A673 (cell line): ENCODE measurements around the gene ASTN2. TPM values are rescaled to one million over a fixed set of nuclear protein-coding genes. Genes with fewer than 3 reads are reported as not detected.

Experiments used
- BruUV-seq: library from RNA; stranded (reverse); fragments of 400-500 nt; replicated peaks from 2 replicates; lab custom pipeline; 2021; lab: Mats Ljungman, UMichigan
- CTCF ChIA-PET: fragments of 300-600 bp; sonication (Branson Sonifier 250); formaldehyde crosslinking; loops from one replicate; lab custom pipeline; 2022; ENCODE audit warnings: antibody characterized with exemption; lab: Charles Lee
- POLR2A ChIA-PET: fragments of 300-600 bp; sonication (Branson Sonifier 250); formaldehyde crosslinking; loops from one replicate; lab custom pipeline; 2022; ENCODE audit warnings: antibody characterized with exemption; ENCODE audit not compliant: low non-redundant PET; lab: Charles Lee
- DNase-seq: peaks from one replicate; pipeline ENCODE4 v3.0.0-alpha.2; 2015; ENCODE audit warnings: low spot score
- H3K27ac ChIP-seq: fragments of 200-600 bp; sonication (generic); 2 replicates; pipeline ENCODE4 v1.5.1; 2016; ENCODE audit warnings: mixed run types, low read depth, mild to moderate bottlenecking, mixed read lengths, antibody characterized with exemption, low read length; ENCODE audit not compliant: poor library complexity, severe bottlenecking
- H3K27me3 ChIP-seq: fragments of 200-600 bp; sonication (generic); replicated peaks from 2 replicates; pipeline ENCODE4 v1.6.1; 2017; ENCODE audit warnings: mixed run types, low read depth, mild to moderate bottlenecking, mixed read lengths, antibody characterized with exemption, low read length; ENCODE audit not compliant: insufficient read depth, poor library complexity
- H3K36me3 ChIP-seq: fragments of 200-600 bp; sonication (generic); 2 replicates; pipeline ENCODE4 v1.6.1; 2016; ENCODE audit warnings: mixed run types, mild to moderate bottlenecking, mixed read lengths, antibody characterized with exemption, low read length; ENCODE audit not compliant: insufficient read depth, poor library complexity, severe bottlenecking
- H3K4me1 ChIP-seq: fragments of 200-600 bp; sonication (generic); 2 replicates; pipeline ENCODE4 v1.6.1; 2017; ENCODE audit warnings: mixed run types, mild to moderate bottlenecking, mixed read lengths, antibody characterized with exemption, low read length; ENCODE audit not compliant: insufficient read depth, poor library complexity, severe bottlenecking
- H3K4me3 ChIP-seq: fragments of 200-600 bp; sonication (generic); 2 replicates; pipeline ENCODE4 v1.5.1; 2016; ENCODE audit warnings: low read depth, mixed run types, mild to moderate bottlenecking, mixed read lengths, low read length; ENCODE audit not compliant: poor library complexity, severe bottlenecking
- H3K9me3 ChIP-seq: fragments of 200-600 bp; sonication (generic); 2 replicates; pipeline ENCODE4 v1.6.1; 2016; ENCODE audit warnings: mixed run types, low read depth, mild to moderate bottlenecking, mixed read lengths, antibody characterized with exemption, low read length; ENCODE audit not compliant: poor library complexity, severe bottlenecking
- CTCF ChIP-seq: fragments of 300-800, 200-600 bp; sonication (generic); conservative IDR thresholded peaks from 2 replicates; pipeline ENCODE4 v1.5.1; 2017; ENCODE audit warnings: low read depth, mild to moderate bottlenecking, antibody characterized with exemption, low read length, moderate library complexity, mixed read lengths
- EZH2 ChIP-seq: fragments of 200-600 bp; sonication (generic); IDR thresholded peaks from 2 replicates; pipeline ENCODE4 v1.6.1; 2017; ENCODE audit warnings: borderline replicate concordance, low read depth, mild to moderate bottlenecking, mixed read lengths, antibody characterized with exemption, low read length; ENCODE audit not compliant: poor library complexity, severe bottlenecking
- intact Hi-C: fragments of 100-400 bp; cut with micrococcal nuclease; formaldehyde crosslinking; loops from one replicate; pipeline ENCODE4 v1.10.0; 2022; ENCODE audit not compliant: unreplicated experiment
- total RNA-seq: library from RNA; stranded (reverse); gene quantifications from 2 replicates; pipeline ENCODE4 v1.2.3, GENCODE V29; 2021

Gene ASTN2
- total RNA-seq, 1 experiment from 2014 or later = 3.4 TPM

GRCh38 chr9:117092582-117092981, 322.3 kb downstream of the ASTN2 start:
- ChIA-PET POLR2A (no interaction called here), CTCF (no interaction called here)
- H3K27me3 ChIP-seq = no peaks in the 10 kb centered on the region

GRCh38 chr9:117091529-117091928, 323.3 kb downstream of the ASTN2 start:
- Histone ChIP-seq H3K36me3 (no peaks in the 10 kb centered on the region), H3K27ac (no peak overlapping the region), H3K9me3 (no peaks in the 10 kb centered on the region), H3K4me1 (no peaks in the 10 kb centered on the region), H3K4me3 (no peak overlapping the region), H3K27me3 (no peaks in the 10 kb centered on the region)
- ChIA-PET POLR2A (no interaction called here), CTCF (no interaction called here)
- intact Hi-C loops = no loop called here
- no peak for TF ChIP-seq EZH2
- TF ChIP-seq CTCF = no peak
- DNase-seq = no peak
- BruUV-seq = no TSS peak

More at GRCh38 chr9:117092582-117092981, 322.3 kb downstream of the ASTN2 start:
- Histone ChIP-seq H3K4me1 (no peaks in the 10 kb centered on the region), H3K4me3 (no peak overlapping the region), H3K27ac (no peak overlapping the region), H3K36me3 (no peaks in the 10 kb centered on the region), H3K9me3 (no peaks in the 10 kb centered on the region)
- no peak for DNase-seq
- intact Hi-C loops = no loop called here
- TF ChIP-seq CTCF = no peak
- no TSS peak for BruUV-seq

GRCh38 chr9:117088786-117089185, 326.1 kb downstream of the ASTN2 start:
- ChIA-PET POLR2A (no interaction called here), CTCF (no interaction called here)
- peaks cover 6% of the 10 kb centered on the region for H3K27me3 ChIP-seq
- DNase-seq = no peak
- no peak overlapping the region for H3K27ac ChIP-seq
- no peaks in the 10 kb centered on the region for H3K4me1 ChIP-seq
- H3K9me3 ChIP-seq = no peaks in the 10 kb centered on the region
- intact Hi-C loops = no loop called here
- TF ChIP-seq CTCF = no peak
- no peak for TF ChIP-seq EZH2
- no peak overlapping the region for H3K4me3 ChIP-seq
- BruUV-seq = no TSS peak
- H3K36me3 ChIP-seq = no peaks in the 10 kb centered on the region
